Measurements from ENCODE around the gene ZSWIM5.
"Not testable (repeated sequence)": the region's sequence is repeated elsewhere in the genome, so short reads cannot be mapped to it uniquely, and the experiment has no call there.

Gene ZSWIM5

DNA sequence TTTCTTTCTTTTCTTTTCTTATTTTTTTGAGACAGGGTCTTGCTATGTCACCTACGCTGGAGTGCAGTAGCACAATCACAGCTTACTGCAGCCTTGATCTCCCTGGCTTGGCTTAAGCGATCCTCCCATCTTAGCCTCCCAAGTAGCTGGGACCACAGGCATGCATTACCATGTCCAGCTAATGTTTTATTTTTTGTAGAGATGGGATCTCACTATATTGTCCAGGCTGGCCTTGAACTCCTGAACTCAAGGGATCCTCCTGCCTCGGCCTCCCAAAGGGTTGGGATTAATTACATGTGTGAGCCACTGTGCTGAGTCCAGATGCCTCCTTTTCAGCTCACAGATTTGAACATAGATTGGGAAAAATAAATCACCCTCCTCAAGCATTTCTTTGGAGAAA lies 98.6 kb downstream of the ZSWIM5 start:
- H4K20me1 ChIP-seq (ENCODE audit: insufficient read depth, low read length), result no peaks in the 10 kb centered on the region
- no peaks in the 10 kb centered on the region for H3K9me3 ChIP-seq (replicated peaks; ENCODE audit: insufficient read depth, low read length)
- no peak for DNase-seq
- H3K4me3 ChIP-seq (ENCODE audit: low read length), result no peak overlapping the region
- no peak overlapping the region for H3K4me2 ChIP-seq (ENCODE audit: low read depth, low read length)
- H3K27me3 ChIP-seq (replicated peaks; ENCODE audit: insufficient read depth, low read length), result no peaks in the 10 kb centered on the region
- no peak for TF ChIP-seq EZH2 (optimal IDR thresholded peaks at IDR 0.05; ENCODE audit: low read depth, low read length)
- TF ChIP-seq CTCF (IDR thresholded peaks at IDR 0.05; ENCODE audit: low read length), result no peak
- TF ChIP-seq EZH2phosphoT487 (IDR thresholded peaks at IDR 0.05; ENCODE audit: low read length), result no peak
- no peaks in the 10 kb centered on the region for H3K4me1 ChIP-seq (ENCODE audit: low read length)
- H3K79me2 ChIP-seq (ENCODE audit: low read length), result no peaks in the 10 kb centered on the region
- no peak overlapping the region for H2AFZ ChIP-seq (ENCODE audit: low read length)
- H3K9me2 ChIP-seq (replicated peaks; ENCODE audit: insufficient read depth, low read length), result no peaks in the 10 kb centered on the region
- no peak overlapping the region for H3K9ac ChIP-seq (ENCODE audit: low read length)
- H3K27ac ChIP-seq (ENCODE audit: low read length), result no peak overlapping the region
- H3F3A ChIP-seq (ENCODE audit: insufficient read depth, low read length), result no peaks in the 10 kb centered on the region
- no peaks in the 10 kb centered on the region for H3K36me3 ChIP-seq (replicated peaks; ENCODE audit: insufficient read depth, low read length)

DNA sequence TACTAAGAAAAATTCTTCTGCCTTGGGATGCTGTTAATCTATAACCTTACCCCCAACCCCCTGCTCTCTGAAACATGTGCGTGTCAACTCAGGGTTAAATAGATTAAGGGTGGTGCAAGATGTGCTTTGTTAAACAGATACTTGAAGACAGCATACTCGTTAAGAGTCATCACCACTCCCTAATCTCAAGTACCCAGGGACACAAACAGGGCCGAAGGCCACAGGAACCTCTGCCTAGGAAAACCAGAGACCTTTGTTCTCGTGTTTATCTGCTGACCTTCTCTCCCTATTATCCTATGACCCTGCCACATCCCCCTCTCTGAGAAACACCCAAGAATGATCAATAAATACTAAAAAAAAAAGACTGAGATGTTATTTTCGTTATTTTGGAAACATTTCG lies 99.5 kb downstream of the ZSWIM5 start:
- not testable (repeated sequence) for H3K4me3 ChIP-seq (ENCODE audit: low read length); DNase-seq; H3F3A ChIP-seq (ENCODE audit: insufficient read depth, low read length); H3K27me3 ChIP-seq (replicated peaks; ENCODE audit: insufficient read depth, low read length); H3K4me2 ChIP-seq (ENCODE audit: low read depth, low read length); H3K9ac ChIP-seq (ENCODE audit: low read length); H2AFZ ChIP-seq (ENCODE audit: low read length); H3K9me2 ChIP-seq (replicated peaks; ENCODE audit: insufficient read depth, low read length); H3K27ac ChIP-seq (ENCODE audit: low read length); H3K36me3 ChIP-seq (replicated peaks; ENCODE audit: insufficient read depth, low read length); H3K9me3 ChIP-seq (replicated peaks; ENCODE audit: insufficient read depth, low read length); H3K79me2 ChIP-seq (ENCODE audit: low read length); H3K4me1 ChIP-seq (ENCODE audit: low read length); H4K20me1 ChIP-seq (ENCODE audit: insufficient read depth, low read length)

DNA sequence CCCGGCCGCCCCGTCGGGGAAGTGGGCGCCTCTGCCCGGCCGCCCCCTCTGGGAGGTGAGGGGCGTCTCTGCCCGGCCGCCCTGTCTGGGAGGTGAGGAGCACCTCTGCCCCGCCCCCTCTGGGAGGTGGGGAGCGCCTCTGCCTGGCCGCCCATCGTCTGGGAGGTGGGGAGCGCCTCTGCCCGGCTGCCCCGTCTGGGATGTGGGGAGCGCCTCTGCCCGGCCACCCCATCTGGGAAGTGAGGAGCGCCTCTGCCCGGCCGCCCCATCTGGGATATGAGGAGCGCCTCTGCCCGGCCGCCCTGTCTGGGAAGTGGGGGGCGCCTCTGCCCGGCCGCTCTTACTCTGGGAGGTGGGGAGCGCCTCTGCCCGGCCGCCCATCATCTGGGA lies 100.3 kb downstream of the ZSWIM5 start:
- H3K4me2 ChIP-seq (ENCODE audit: low read depth, low read length); H3K4me3 ChIP-seq (ENCODE audit: low read length); H4K20me1 ChIP-seq (ENCODE audit: insufficient read depth, low read length); H3K9me2 ChIP-seq (replicated peaks; ENCODE audit: insufficient read depth, low read length); H3K9me3 ChIP-seq (replicated peaks; ENCODE audit: insufficient read depth, low read length); DNase-seq; H3K27me3 ChIP-seq (replicated peaks; ENCODE audit: insufficient read depth, low read length); H3K36me3 ChIP-seq (replicated peaks; ENCODE audit: insufficient read depth, low read length); H3K9ac ChIP-seq (ENCODE audit: low read length); H3F3A ChIP-seq (ENCODE audit: insufficient read depth, low read length); H3K4me1 ChIP-seq (ENCODE audit: low read length); H2AFZ ChIP-seq (ENCODE audit: low read length); H3K79me2 ChIP-seq (ENCODE audit: low read length); H3K27ac ChIP-seq (ENCODE audit: low read length): not testable (repeated sequence)

DNA sequence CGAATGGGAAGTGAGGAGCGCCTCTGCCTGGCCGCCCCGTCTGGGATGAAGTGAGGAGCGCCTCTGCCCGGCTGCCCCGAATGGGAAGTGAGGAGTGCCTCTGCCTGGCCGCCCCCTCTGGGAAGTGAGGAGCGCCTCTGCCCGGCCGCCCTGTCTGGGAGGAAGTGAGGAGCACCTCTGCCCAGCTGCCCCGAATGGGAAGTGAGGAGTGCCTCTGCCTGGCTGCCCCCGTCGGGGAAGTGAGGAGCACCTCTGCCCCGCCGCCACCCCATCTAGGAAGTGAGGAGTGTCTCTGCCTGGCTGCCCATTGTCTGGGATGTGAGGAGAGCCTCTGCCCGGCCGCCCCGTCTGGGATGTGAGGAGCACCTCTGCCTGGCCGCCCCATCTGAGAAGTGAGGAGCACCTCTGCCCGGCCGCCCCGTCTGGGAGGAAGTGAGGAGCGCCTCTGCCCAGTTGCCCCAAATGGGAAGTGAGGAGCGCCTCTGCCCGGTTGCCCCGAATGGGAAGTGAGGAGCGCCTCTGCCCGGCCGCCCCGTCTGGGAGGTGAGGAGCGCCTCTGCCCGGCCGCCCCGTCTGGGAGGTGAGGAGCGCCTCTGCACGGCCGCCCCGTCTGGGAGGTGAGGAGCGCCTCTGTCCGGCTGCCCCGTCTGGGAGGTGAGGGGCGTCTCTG lies 100.8 kb downstream of the ZSWIM5 start:
- H3K9me2 ChIP-seq (replicated peaks; ENCODE audit: insufficient read depth, low read length); H3K4me2 ChIP-seq (ENCODE audit: low read depth, low read length); H3F3A ChIP-seq (ENCODE audit: insufficient read depth, low read length); H3K27ac ChIP-seq (ENCODE audit: low read length); H3K9me3 ChIP-seq (replicated peaks; ENCODE audit: insufficient read depth, low read length); H3K27me3 ChIP-seq (replicated peaks; ENCODE audit: insufficient read depth, low read length); H3K4me1 ChIP-seq (ENCODE audit: low read length); H2AFZ ChIP-seq (ENCODE audit: low read length); DNase-seq; H3K79me2 ChIP-seq (ENCODE audit: low read length); H3K36me3 ChIP-seq (replicated peaks; ENCODE audit: insufficient read depth, low read length); H3K9ac ChIP-seq (ENCODE audit: low read length); H3K4me3 ChIP-seq (ENCODE audit: low read length); H4K20me1 ChIP-seq (ENCODE audit: insufficient read depth, low read length): not testable (repeated sequence)

DNA sequence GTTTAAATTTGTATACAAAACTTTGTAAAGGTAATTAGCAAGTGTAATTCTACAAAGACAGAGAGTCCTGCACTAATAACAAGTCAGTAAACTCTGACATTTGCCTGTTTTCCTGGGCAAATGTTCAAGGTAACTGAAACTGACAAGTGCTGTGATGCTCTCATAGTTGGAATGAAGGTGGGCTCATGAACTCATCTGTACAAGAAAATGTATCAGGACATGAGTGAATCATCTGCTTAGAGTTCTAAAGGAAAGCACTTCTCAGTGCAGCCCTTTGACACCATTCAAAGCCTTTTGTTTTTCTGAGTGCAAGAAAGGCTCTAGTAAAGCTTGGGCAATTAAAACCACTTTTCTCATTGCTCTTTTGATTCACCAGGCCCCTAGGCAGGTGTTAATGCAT lies 102.9 kb downstream of the ZSWIM5 start:
- Histone ChIP-seq H3K4me3 (ENCODE audit: low read length) (no peak overlapping the region), H3K36me3 (replicated peaks; ENCODE audit: insufficient read depth, low read length) (no peaks in the 10 kb centered on the region), H3K9ac (ENCODE audit: low read length) (no peak overlapping the region), H3K27me3 (replicated peaks; ENCODE audit: insufficient read depth, low read length) (no peaks in the 10 kb centered on the region), H3K4me1 (ENCODE audit: low read length) (no peaks in the 10 kb centered on the region), H3K9me2 (replicated peaks; ENCODE audit: insufficient read depth, low read length) (no peaks in the 10 kb centered on the region), H3K9me3 (replicated peaks; ENCODE audit: insufficient read depth, low read length) (no peaks in the 10 kb centered on the region), H3F3A (ENCODE audit: insufficient read depth, low read length) (no peaks in the 10 kb centered on the region), H3K4me2 (ENCODE audit: low read depth, low read length) (no peak overlapping the region), H3K27ac (ENCODE audit: low read length) (no peak overlapping the region), H4K20me1 (ENCODE audit: insufficient read depth, low read length) (no peaks in the 10 kb centered on the region), H3K79me2 (ENCODE audit: low read length) (no peaks in the 10 kb centered on the region), H2AFZ (ENCODE audit: low read length) (no peak overlapping the region)
- TF ChIP-seq CTCF (IDR thresholded peaks at IDR 0.05; ENCODE audit: low read length) (no peak), EZH2 (optimal IDR thresholded peaks at IDR 0.05; ENCODE audit: low read depth, low read length) (no peak), EZH2phosphoT487 (IDR thresholded peaks at IDR 0.05; ENCODE audit: low read length) (no peak)
- no peak for DNase-seq
